HG02798 (cell line): ENCODE measurements around the gene PTPRJ.
"Not testable (repeated sequence)": the region's sequence is repeated elsewhere in the genome, so short reads cannot be mapped to it uniquely, and the experiment has no call there.

Experiments used
- ATAC-seq: cut with Tn5 transposase; IDR thresholded peaks from one replicate; pipeline ENCODE4 v1.9.1; 2021; ENCODE audit warnings: mild to moderate bottlenecking; ENCODE audit not compliant: unreplicated experiment, poor library complexity

The PTPRJ gene

GRCh38 chr11:48134221-48134922 lies 154.0 kb downstream of the PTPRJ start:
- no peak for ATAC-seq

- ATAC-seq = no peak
Observed at GRCh38 chr11:48138222-48138621, 157.9 kb downstream of the PTPRJ start.

GRCh38 chr11:48139896-48140295 lies 159.5 kb downstream of the PTPRJ start:
- ATAC-seq = not testable (repeated sequence)

- no peak for ATAC-seq
Observed at GRCh38 chr11:48141475-48142122, 161.2 kb downstream of the PTPRJ start.

GRCh38 chr11:48142889-48143288 lies 162.5 kb downstream of the PTPRJ start:
- ATAC-seq = no peak

GRCh38 chr11:48148749-48149148 lies 168.4 kb downstream of the PTPRJ start:
- ATAC-seq = no peak

GRCh38 chr11:48150213-48150612 lies 169.9 kb downstream of the PTPRJ start:
- no peak for ATAC-seq

GRCh38 chr11:48154151-48154550 lies 173.8 kb downstream of the PTPRJ start:
- ATAC-seq = no peak

GRCh38 chr11:48161951-48162884 lies 181.9 kb downstream of the PTPRJ start:
- ATAC-seq = no peak

- no peak for ATAC-seq
Observed at GRCh38 chr11:48162885-48163268, 182.5 kb downstream of the PTPRJ start.

GRCh38 chr11:48163360-48164100 lies 183.2 kb downstream of the PTPRJ start:
- no peak for ATAC-seq

- ATAC-seq = no peak
Observed at GRCh38 chr11:48164836-48165235, 184.5 kb downstream of the PTPRJ start.

- ATAC-seq = no peak
Observed at GRCh38 chr11:48165426-48165825, 185.1 kb downstream of the PTPRJ start.

GRCh38 chr11:48167380-48167779 lies 187.0 kb downstream of the PTPRJ start:
- ATAC-seq = no peak

GRCh38 chr11:48168815-48169214 lies 188.5 kb downstream of the PTPRJ start:
- ATAC-seq = no peak

GRCh38 chr11:48169259-48169658 lies 188.9 kb downstream of the PTPRJ start:
- no peak for ATAC-seq

GRCh38 chr11:48169717-48170116 lies 189.4 kb downstream of the PTPRJ start:
- ATAC-seq = no peak

GRCh38 chr11:48170241-48171233 lies 190.2 kb downstream of the PTPRJ start:
- no peak for ATAC-seq
